ENCODE results near the gene CES2. TPM values are rescaled to one million over a fixed set of nuclear protein-coding genes. Genes with fewer than 3 reads are reported as not detected.
A peak's percentile ranks its signal among the peaks of the same experiment; 100 is the strongest.
"Not testable (repeated sequence)": the region's sequence is repeated elsewhere in the genome, so short reads cannot be mapped to it uniquely, and the experiment has no call there.

Gene CES2
- total RNA-seq, 4 donors from 2014 or later = 49.7 to 69.4 (median 53.6) TPM

GRCh38 chr16:66894948-66895688 is 40.2 kb upstream of the CES2 start:
- Histone ChIP-seq H3K27me3 (no peaks in the 10 kb centered on the region), H3K9me3 (no peaks in the 10 kb centered on the region), H3K36me3 (no peaks in the 10 kb centered on the region), H3K27ac (peak overlapping the region in 1 of 3 donors; percentile 5), H3K4me3 (replicated peaks in 1 of 3) (no peak overlapping the region), H3K4me1 (peaks cover 49 to 62% of the 10 kb centered on the region in 2 donors)
- TF ChIP-seq POLR2A (IDR thresholded peaks at IDR 0.05) = no peak
- TF ChIP-seq CTCF (IDR thresholded peaks at IDR 0.05) = peak; percentile 65 to 95 (median 90)
- 43 to 46% methylated on average over 10 to 11 of the region's 11 CpGs for WGBS, 2 donors
- peak; percentile 80 to 82 for DNase-seq
- intact Hi-C loops (cut with DNase I) = loop anchor here (2.0 to 10.0 kb wide), 2 partner anchors 34 to 290 kb away; partner anchors contain the start of gene MATCAP1

DNA sequence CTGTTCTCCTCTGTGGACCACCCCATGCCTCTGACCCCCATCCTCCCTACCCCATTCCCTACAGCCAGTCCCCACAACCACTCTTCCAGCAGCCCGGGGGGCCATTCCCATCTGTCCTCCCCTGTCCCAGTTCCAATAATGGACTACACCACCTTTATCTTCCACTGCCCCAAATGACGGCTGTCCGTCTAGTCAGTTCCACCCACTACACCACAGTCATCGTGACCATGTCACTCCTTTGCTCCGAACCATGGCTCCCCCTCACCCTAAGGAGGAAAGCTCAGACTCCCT is 39.7 kb upstream of the CES2 start:
- Histone ChIP-seq H3K4me1 (peaks cover 52 to 66% of the 10 kb centered on the region in 2 donors), H3K4me3 (replicated peaks in 1 of 3) (no peak overlapping the region), H3K9me3 (no peaks in the 10 kb centered on the region), H3K27ac (peak overlapping the region in 1 of 3 donors; percentile 47), H3K36me3 (no peaks in the 10 kb centered on the region), H3K27me3 (no peaks in the 10 kb centered on the region)
- intact Hi-C loops (cut with DNase I) = loop anchor here (2.0 to 10.0 kb wide), 2 partner anchors 33 to 289 kb away; partner anchors contain the start of gene MATCAP1
- 93 to 94% methylated on average over 5 of the region's 5 CpGs for WGBS, 2 donors
- TF ChIP-seq CTCF (IDR thresholded peaks at IDR 0.05) (no peak), POLR2A (IDR thresholded peaks at IDR 0.05) (no peak)
- DNase-seq = no peak

GRCh38 chr16:66895999-66896398 is 39.3 kb upstream of the CES2 start:
- Histone ChIP-seq H3K9me3 (no peaks in the 10 kb centered on the region), H3K27me3 (no peaks in the 10 kb centered on the region), H3K27ac (peak overlapping the region in 2 of 3 donors; percentile 17 to 47), H3K4me3 (replicated peaks in 1 of 3) (no peak overlapping the region), H3K36me3 (no peaks in the 10 kb centered on the region), H3K4me1 (peaks cover 52 to 66% of the 10 kb centered on the region in 2 donors)
- TF ChIP-seq CTCF (IDR thresholded peaks at IDR 0.05) (no peak), POLR2A (IDR thresholded peaks at IDR 0.05) (no peak)
- DNase-seq = no peak
- intact Hi-C loops (cut with DNase I) = loop anchor here (2.0 to 10.0 kb wide), 2 partner anchors 33 to 289 kb away; partner anchors contain the start of gene MATCAP1
- 97% methylated on average over 3 of the region's 3 CpGs for WGBS, 2 donors

- not testable (repeated sequence) for H3K4me3 ChIP-seq (replicated peaks in 1 of 3); H3K9me3 ChIP-seq; DNase-seq; H3K36me3 ChIP-seq; H3K27me3 ChIP-seq
- Histone ChIP-seq H3K4me1 (peaks cover 52 to 66% of the 10 kb centered on the region in 2 donors), H3K27ac (peak overlapping the region in 2 of 3 donors; percentile 38 to 98)
- intact Hi-C loops (cut with DNase I) = loop anchor here (10.0 kb wide), 1 partner anchor 288 kb away; the partner anchor contains the start of gene MATCAP1
- 79 to 81% methylated on average over 5 of the region's 5 CpGs for WGBS, 2 donors
These were observed 38.6 kb upstream of the CES2 start for GRCh38 chr16:66896682-66897081.

GRCh38 chr16:66898207-66898606 is 37.1 kb upstream of the CES2 start:
- peak; percentile 80 to 87 for DNase-seq

More at GRCh38 chr16:66898207-66898606, 37.1 kb upstream of the CES2 start:
- intact Hi-C loops (cut with DNase I) = loop anchor here (10.0 kb wide), 1 partner anchor 287 kb away; the partner anchor contains the start of gene MATCAP1
- no peaks in the 10 kb centered on the region for H3K36me3 ChIP-seq
- H3K9me3 ChIP-seq = no peaks in the 10 kb centered on the region
- WGBS, 2 donors = 34 to 37% methylated on average over 3 of the region's 3 CpGs
- H3K27me3 ChIP-seq = no peaks in the 10 kb centered on the region
- H3K4me3 ChIP-seq (replicated peaks in 1 of 3) = no peak overlapping the region
- peak overlapping the region; percentile 89 to 98 (median 96) for H3K27ac ChIP-seq
- no peak for TF ChIP-seq POLR2A (IDR thresholded peaks at IDR 0.05)
- TF ChIP-seq CTCF (IDR thresholded peaks at IDR 0.05) = no peak
- H3K4me1 ChIP-seq = peaks cover 59 to 77% of the 10 kb centered on the region in 2 donors

Data from thyroid gland (tissue), 4 donors.